ENCODE measurements around the gene TAC4.
A peak's percentile ranks its signal among the peaks of the same experiment; 100 is the strongest.

Gene TAC4

DNA sequence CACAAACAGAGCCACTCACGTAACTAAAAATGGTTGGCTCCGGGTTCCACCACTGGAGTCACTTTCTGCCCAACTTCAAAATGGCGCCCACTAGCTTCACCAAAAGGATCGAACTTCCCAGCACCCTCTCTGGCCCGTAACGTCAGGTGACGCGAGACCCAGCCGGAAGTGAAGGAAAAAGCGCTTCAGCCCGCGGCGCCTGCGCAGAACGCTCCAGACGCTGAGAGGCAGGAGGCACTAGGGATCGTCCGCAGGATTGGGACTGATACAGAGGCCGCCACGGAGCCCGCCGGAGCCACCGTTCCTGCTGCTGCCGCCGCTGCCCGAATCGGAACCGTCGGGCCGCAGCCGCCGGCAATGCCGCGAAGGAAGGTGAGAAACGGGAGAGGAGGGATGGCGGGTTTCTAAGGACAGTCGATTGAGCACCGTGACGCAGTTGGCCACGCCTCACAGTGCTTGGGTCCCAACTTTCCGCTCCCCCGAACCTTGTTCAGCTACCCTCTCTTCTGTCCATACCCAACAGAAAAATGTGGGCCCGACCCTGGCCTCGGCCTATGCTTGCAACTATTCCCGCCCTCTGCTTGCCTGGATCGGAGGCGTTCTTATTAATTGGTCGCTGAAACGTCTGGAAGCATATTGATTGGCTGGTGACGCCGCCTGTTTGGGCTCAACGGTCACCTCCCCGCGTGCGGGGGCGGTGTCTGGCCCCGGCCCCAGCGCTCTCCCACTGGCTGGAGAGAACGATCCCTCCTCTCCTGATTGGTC, 59.2 kb downstream of the TAC4 start, which contains the start of gene KAT7:
Gene KAT7, plus strand, starts transcription at position 204 of the 765 bp plus-strand sequence. Its CDS starts 154 bp downstream, at position 358.
- peaks cover 3% of the 10 kb centered on the region for H3K9me3 Mint-ChIP-seq
- H3K27ac Mint-ChIP-seq = peak within 1 kb of the TSS; percentile 100
- peaks cover 14% of the 10 kb centered on the region for H3K4me1 Mint-ChIP-seq
- peaks cover 17% of the 10 kb centered on the region for H3K36me3 Mint-ChIP-seq
- no peaks in the 10 kb centered on the region for H3K27me3 Mint-ChIP-seq
- DNase-seq (ENCODE audit: low spot score in 2 of 2) (peak; percentile 94 to 96), ATAC-seq (ENCODE audit: low read depth) (peak; percentile 78)
- peak within 1 kb of the TSS; percentile 92 for H3K4me3 Mint-ChIP-seq

Measured in memory B cell (primary cell).